ENCODE data around the gene BLOC1S5.

GRCh38 chr6:8087870-8088754 is 23.9 kb upstream of the BLOC1S5 start:
- no peak for TF ChIP-seq CTCF (IDR thresholded peaks at IDR 0.05)
- no peak for TF ChIP-seq ELF1 (IDR thresholded peaks at IDR 0.05)
- TF ChIP-seq MAX (IDR thresholded peaks at IDR 0.05; ENCODE audit: low read depth), result no peak
- TF ChIP-seq REST (IDR thresholded peaks at IDR 0.05; ENCODE audit: low read depth, low read length), result no peak
- no peak for TF ChIP-seq NFIC (IDR thresholded peaks at IDR 0.05; ENCODE audit: borderline replicate concordance)

All from SK-N-SH (cell line).